MM.1S (cell line): ENCODE measurements around the gene TSHZ2.

Experiments
- EZH2 ChIP-seq: fragments of 300-600 bp; sonication (generic); optimal IDR thresholded peaks from 2 replicates; pipeline ENCODE3; 2017; ENCODE audit warnings: low read depth, mild to moderate bottlenecking, antibody characterized with exemption, low read length, mixed read lengths
- EZH2phosphoT487 ChIP-seq: fragments of 300-600 bp; sonication (generic); IDR thresholded peaks from 2 replicates; pipeline ENCODE4 v1.6.1; 2018; ENCODE audit warnings: antibody characterized with exemption, low read length
- TF ChIP-seq, protein P1 (sequence below): fragments of 300-600 bp; sonication (generic); IDR thresholded peaks from 2 replicates; pipeline ENCODE4 v1.5.1; 2016; ENCODE audit warnings: antibody characterized with exemption, low read length, mixed read lengths

DNA sequence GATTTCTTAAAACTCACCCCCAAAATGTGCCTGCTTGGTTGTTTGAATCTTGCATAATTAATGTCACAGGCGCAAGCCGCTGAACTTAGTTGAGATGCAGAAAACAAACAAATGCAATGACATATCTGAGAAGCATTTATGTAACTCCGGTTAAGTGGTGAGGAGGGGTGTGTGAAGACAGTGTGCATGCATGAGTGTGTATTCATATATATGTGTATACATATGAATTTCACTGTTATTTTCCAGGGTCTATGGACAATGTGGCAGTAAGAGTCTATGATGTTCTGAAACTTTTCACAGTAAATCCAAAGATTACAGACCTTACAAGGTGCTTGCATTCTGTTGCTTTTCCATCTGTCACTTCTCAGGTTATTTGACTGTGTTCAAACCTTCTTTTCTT, 518.5 kb downstream of the TSHZ2 start:
- TF ChIP-seq, protein P1, sequence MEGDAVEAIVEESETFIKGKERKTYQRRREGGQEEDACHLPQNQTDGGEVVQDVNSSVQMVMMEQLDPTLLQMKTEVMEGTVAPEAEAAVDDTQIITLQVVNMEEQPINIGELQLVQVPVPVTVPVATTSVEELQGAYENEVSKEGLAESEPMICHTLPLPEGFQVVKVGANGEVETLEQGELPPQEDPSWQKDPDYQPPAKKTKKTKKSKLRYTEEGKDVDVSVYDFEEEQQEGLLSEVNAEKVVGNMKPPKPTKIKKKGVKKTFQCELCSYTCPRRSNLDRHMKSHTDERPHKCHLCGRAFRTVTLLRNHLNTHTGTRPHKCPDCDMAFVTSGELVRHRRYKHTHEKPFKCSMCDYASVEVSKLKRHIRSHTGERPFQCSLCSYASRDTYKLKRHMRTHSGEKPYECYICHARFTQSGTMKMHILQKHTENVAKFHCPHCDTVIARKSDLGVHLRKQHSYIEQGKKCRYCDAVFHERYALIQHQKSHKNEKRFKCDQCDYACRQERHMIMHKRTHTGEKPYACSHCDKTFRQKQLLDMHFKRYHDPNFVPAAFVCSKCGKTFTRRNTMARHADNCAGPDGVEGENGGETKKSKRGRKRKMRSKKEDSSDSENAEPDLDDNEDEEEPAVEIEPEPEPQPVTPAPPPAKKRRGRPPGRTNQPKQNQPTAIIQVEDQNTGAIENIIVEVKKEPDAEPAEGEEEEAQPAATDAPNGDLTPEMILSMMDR = no peak
- TF ChIP-seq EZH2 (no peak), EZH2phosphoT487 (no peak)
